HUES64 (cell line): ENCODE data around the gene PRPF40B. TPM values are rescaled to one million over a fixed set of nuclear protein-coding genes. Genes with fewer than 3 reads are reported as not detected.

Source experiments
- H3K27ac ChIP-seq: 2 replicates; pipeline ENCODE4 v1.7.0; 2013; ENCODE audit warnings: low read depth, low read length, inconsistent platforms
- H3K27me3 ChIP-seq: 2 replicates; pipeline ENCODE4 v1.6.1; 2013; ENCODE audit warnings: mild to moderate bottlenecking, low read length; ENCODE audit not compliant: insufficient read depth
- H3K36me3 ChIP-seq: 2 replicates; pipeline ENCODE4 v1.6.1; 2013; ENCODE audit warnings: mild to moderate bottlenecking, low read length; ENCODE audit not compliant: insufficient read depth
- H3K4me1 ChIP-seq: 2 replicates; pipeline ENCODE4 v1.6.1; 2013; ENCODE audit warnings: mild to moderate bottlenecking, low read length, moderate library complexity; ENCODE audit not compliant: insufficient read depth
- H3K4me3 ChIP-seq: 2 replicates; pipeline ENCODE4 v1.5.1; 2013; ENCODE audit warnings: mild to moderate bottlenecking, low read length, moderate library complexity
- H3K9ac ChIP-seq: 2 replicates; pipeline ENCODE4 v1.6.1; 2013; ENCODE audit warnings: mild to moderate bottlenecking, low read depth, low read length
- H3K9me3 ChIP-seq: 2 replicates; pipeline ENCODE4 v1.6.1; 2013; ENCODE audit warnings: low read depth, low read length; ENCODE audit not compliant: insufficient read depth
- WGBS: fragments of 150-250, 120-280 bp; methylation state at CpG from one replicate; pipeline ENCODE4 v1.1.7; 2013; ENCODE audit warnings: missing lambda C conversion rate; 5-methylcytosine and 5-hydroxymethylcytosine counted together
- polyA plus RNA-seq, 2 experiments: library from polyadenylated mRNA; stranded (reverse); fragments of 50-300 nt; gene quantifications; one replicate each; pipeline ENCODE4 v1.2.3, GENCODE V29; 2013

The PRPF40B gene
- 11.2 TPM for polyA plus RNA-seq (2013, experiment 1 of 2)
- 18.1 TPM for polyA plus RNA-seq (2013, experiment 2 of 2)

DNA sequence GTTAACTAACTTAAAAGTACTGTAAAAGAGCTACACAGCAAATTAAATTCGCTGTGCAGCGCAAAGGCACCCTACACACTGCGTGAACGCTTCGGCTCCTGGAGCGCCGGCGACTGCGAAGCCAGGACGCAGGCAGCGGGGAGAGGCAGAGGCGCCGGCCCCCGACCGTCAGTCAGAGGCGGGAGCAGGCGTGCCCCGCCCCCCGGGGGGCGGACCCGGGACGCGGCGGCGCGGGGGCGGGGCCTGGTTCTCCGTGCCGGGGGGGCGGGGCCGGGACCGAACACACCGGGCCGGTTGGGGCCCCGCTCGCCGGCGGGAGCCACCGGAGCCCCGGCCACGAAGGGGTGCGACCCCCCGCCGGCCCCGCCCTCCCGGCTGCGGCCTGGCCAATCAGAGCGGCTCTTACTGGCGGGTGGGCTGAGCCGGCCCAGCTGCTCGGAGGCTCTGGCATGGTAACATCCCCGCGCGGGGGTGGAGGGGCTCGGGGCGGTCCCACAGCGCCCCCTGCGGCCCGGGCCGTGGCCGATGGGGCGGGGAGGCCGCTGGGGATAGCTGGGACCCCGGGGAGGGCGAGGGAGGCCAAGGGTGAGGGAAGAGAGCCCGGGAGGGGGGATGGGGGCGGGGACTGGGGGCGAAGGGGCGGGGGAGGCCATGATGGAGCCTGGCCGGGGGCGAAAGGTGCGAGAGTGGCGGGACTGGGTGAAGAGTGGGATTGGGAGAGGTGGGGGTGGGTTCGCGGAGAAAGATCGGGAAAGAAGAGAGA lies at the start of gene PRPF40B:
PRPF40B (plus strand) TSS at position 420 of the 763 bp plus-strand sequence; CDS start at position 450, 30 bp downstream.
- H3K9ac ChIP-seq = peak within 1 kb of the TSS; percentile 67
- peak within 1 kb of the TSS; percentile 84 for H3K4me3 ChIP-seq
- H3K36me3 ChIP-seq = no peaks in the 10 kb centered on the region
- no peaks in the 10 kb centered on the region for H3K9me3 ChIP-seq
- H3K27me3 ChIP-seq = peaks cover 10% of the 10 kb centered on the region
- H3K4me1 ChIP-seq = peaks cover 15% of the 10 kb centered on the region
- WGBS = 1% methylated on average over 73 of the region's 76 CpGs
- peak within 1 kb of the TSS; percentile 79 for H3K27ac ChIP-seq

GRCh38 chr12:49577589-49578315 lies 45.6 kb upstream of the PRPF40B start:
- Histone ChIP-seq H3K9me3 (no peaks in the 10 kb centered on the region), H3K27me3 (no peaks in the 10 kb centered on the region), H3K4me1 (no peaks in the 10 kb centered on the region), H3K36me3 (peaks cover 17% of the 10 kb centered on the region), H3K9ac (no peak overlapping the region), H3K4me3 (no peak overlapping the region), H3K27ac (no peak overlapping the region)
- 91% methylated on average over 9 of the region's 9 CpGs for WGBS

- Histone ChIP-seq H3K27ac (no peak overlapping the region), H3K9ac (no peak overlapping the region), H3K4me3 (no peak overlapping the region), H3K27me3 (no peaks in the 10 kb centered on the region), H3K4me1 (no peaks in the 10 kb centered on the region), H3K36me3 (peaks cover 15% of the 10 kb centered on the region), H3K9me3 (no peaks in the 10 kb centered on the region)
- 88% methylated on average over 13 of the region's 13 CpGs for WGBS
Measured at GRCh38 chr12:49578471-49579112, 44.8 kb upstream of the PRPF40B start.

DNA sequence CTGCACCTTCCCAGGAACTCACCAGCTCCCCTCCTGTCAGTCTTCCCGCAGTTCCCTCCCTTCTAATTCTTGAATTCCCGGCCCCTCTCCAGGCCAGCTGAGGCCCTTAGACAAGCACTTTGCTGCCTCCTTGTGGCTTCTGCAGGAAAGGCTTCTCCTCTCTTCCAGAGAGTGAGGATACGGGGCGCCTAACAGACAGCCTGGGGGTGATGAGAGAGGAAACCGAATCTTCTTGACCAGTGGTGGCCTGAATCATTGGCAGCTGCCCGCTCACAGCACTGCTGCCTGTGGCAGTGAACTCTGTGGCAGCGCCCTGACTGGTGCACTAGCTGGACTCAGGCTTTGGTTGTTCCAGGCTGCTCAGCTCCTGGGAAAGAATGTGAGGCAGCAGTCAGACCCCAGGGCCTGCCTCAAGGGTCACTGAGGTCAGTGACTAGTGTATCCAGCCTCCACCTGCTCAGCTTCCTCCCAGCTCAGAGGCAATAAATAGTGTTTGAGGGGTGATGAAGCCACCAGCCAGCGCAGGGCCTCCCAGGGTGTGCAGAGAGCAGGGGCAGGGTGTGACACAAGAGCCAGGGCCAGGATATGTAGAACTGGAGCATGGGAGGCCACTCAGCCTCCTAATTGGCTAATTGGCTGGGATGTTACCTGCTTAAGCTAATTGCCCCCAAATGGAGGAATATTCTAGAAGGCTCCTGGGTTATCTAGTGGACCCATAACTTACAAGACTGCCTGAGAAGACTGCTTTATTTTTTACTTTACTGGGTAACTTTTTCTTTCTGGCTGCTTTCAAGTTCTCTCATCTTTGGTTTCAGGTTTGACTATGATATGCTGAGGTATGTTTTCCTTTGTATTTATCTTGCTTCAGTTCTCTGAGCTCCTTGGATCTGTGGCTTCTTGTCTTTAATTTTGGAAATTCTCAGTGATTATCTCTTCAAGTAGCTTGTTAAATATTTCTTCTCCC lies 42.5 kb upstream of the PRPF40B start:
- H3K9ac ChIP-seq = no peak overlapping the region
- no peak overlapping the region for H3K4me3 ChIP-seq
- no peaks in the 10 kb centered on the region for H3K9me3 ChIP-seq
- peaks cover 8% of the 10 kb centered on the region; the same call in 1 of the 2 replicates for H3K36me3 ChIP-seq
- WGBS = 28% methylated on average over 8 of the region's 8 CpGs
- H3K27me3 ChIP-seq = no peaks in the 10 kb centered on the region
- no peak overlapping the region; the same call in 1 of the 2 replicates for H3K27ac ChIP-seq
- H3K4me1 ChIP-seq = no peaks in the 10 kb centered on the region

DNA sequence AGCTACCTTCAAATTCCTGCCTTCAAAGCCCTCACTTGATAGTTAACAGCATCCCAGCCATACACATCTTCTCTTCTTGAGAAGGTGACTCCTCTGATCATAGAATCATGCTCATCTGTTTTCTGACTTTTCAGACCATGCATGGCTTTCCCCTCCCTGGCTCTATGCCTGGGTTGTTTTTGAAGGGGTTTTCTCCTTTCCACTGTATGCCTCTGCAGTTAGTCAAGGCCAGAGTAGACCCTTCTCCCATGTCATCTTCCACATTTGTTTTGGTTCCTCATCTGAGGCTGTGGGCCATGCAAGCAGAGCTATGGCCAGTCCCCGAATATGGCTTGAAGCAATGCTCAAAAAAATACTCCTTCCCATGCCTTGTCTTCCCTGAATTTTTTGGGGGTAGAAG lies 41.2 kb upstream of the PRPF40B start:
- 31% methylated on average over 1 of the region's 1 CpG for WGBS

GRCh38 chr12:49582850-49583249 lies 40.5 kb upstream of the PRPF40B start:
- Histone ChIP-seq H3K27ac (no peak overlapping the region), H3K27me3 (no peaks in the 10 kb centered on the region), H3K9ac (no peak overlapping the region), H3K9me3 (no peaks in the 10 kb centered on the region), H3K36me3 (peaks cover 8% of the 10 kb centered on the region; the same call in 1 of the 2 replicates), H3K4me3 (no peak overlapping the region), H3K4me1 (no peaks in the 10 kb centered on the region)
- WGBS = 94% methylated on average over 4 of the region's 4 CpGs

More for the DNA sequence above, 41.2 kb upstream of the PRPF40B start:
- H3K27ac ChIP-seq = no peak overlapping the region
- H3K4me3 ChIP-seq = no peak overlapping the region
- H3K9ac ChIP-seq = no peak overlapping the region
- H3K36me3 ChIP-seq = peaks cover 8% of the 10 kb centered on the region; the same call in 1 of the 2 replicates
- no peaks in the 10 kb centered on the region for H3K9me3 ChIP-seq
- no peaks in the 10 kb centered on the region for H3K4me1 ChIP-seq
- no peaks in the 10 kb centered on the region for H3K27me3 ChIP-seq

- Histone ChIP-seq H3K27me3 (no peaks in the 10 kb centered on the region), H3K9me3 (no peaks in the 10 kb centered on the region), H3K36me3 (peaks cover 8% of the 10 kb centered on the region; the same call in 1 of the 2 replicates), H3K4me1 (no peaks in the 10 kb centered on the region), H3K9ac (no peak overlapping the region), H3K4me3 (no peak overlapping the region), H3K27ac (no peak overlapping the region)
- 92% methylated on average over 13 of the region's 13 CpGs for WGBS
Measured at GRCh38 chr12:49583366-49584094, 39.8 kb upstream of the PRPF40B start.

- 83% methylated on average over 7 of the region's 7 CpGs for WGBS
- Histone ChIP-seq H3K4me3 (no peak overlapping the region), H3K9ac (no peak overlapping the region)
Measured at GRCh38 chr12:49584591-49584990, 38.8 kb upstream of the PRPF40B start.

DNA sequence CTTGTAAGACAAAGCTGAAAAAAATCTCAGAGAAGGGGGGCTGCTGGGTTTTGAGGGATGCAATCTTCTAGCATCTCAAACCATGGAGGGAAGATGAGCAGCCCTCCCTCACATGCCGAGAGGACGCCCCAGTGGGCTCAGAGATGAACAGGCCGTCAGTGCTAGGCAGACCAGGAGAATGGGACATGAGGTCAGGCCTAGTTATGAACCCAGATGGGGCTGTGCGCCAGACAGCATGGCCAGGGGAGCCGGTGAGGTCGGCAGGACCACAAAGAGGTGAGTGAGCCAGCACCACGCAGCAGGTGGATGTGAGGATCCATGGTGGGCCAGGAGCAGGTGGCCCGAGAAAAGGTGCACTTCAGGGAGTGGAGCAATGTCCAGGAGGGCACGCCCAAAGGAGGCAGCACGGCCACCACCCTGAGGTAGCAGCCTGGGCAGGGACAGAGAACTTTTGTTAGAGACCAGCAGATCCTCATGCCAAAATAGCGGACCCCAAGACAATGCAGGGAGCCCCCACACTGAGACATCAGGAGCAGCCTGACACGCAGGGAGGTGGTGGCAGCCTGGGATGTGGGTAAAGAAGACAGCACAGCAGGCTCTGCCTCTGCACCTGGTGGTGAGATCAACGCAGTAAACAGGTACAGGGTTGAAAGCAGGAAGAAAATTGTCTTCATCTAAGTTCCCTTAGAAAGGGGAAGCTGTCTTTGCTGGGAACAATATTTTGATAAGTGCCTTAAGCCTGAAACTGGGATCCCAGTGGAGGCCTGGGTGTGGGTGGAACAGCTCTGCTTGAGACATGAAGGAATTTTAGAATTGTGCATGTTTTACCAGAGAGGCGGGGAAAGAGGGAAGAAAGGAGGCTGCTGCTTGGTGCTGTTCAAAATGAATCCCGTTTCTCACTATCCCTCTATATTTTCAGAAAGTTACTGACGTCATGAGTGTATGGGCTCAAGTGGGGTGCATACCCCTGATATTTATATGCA lies 37.6 kb upstream of the PRPF40B start:
- Histone ChIP-seq H3K9ac (no peak overlapping the region), H3K4me3 (no peak overlapping the region), H3K4me1 (no peaks in the 10 kb centered on the region), H3K9me3 (no peaks in the 10 kb centered on the region), H3K27me3 (no peaks in the 10 kb centered on the region), H3K36me3 (peaks cover 8% of the 10 kb centered on the region; the same call in 1 of the 2 replicates), H3K27ac (no peak overlapping the region)
- 91% methylated on average over 15 of the region's 16 CpGs for WGBS

More at GRCh38 chr12:49584591-49584990, 38.8 kb upstream of the PRPF40B start:
- no peak overlapping the region for H3K27ac ChIP-seq
- no peaks in the 10 kb centered on the region for H3K27me3 ChIP-seq
- H3K36me3 ChIP-seq = peaks cover 8% of the 10 kb centered on the region; the same call in 1 of the 2 replicates
- H3K9me3 ChIP-seq = no peaks in the 10 kb centered on the region
- H3K4me1 ChIP-seq = no peaks in the 10 kb centered on the region
